Measurements from ENCODE around the gene DIS3L2. TPM values are rescaled to one million over a fixed set of nuclear protein-coding genes. Genes with fewer than 3 reads are reported as not detected.

Gene DIS3L2
- total and polyA plus RNA-seq, 2 experiments from 2014 or later, result 35.5 to 50.1 TPM

- no peak for TF ChIP-seq CTCF (IDR thresholded peaks at IDR 0.05; ENCODE audit: low read depth, low read length)
- H3K9me3 ChIP-seq (ENCODE audit: low read depth), result no peaks in the 10 kb centered on the region
- H3K27ac ChIP-seq, result no peak overlapping the region
- DNase-seq (ENCODE audit: low read depth in 1 of 2, low spot score in 1 of 2), result no peak
- H3K4me3 ChIP-seq, result no peak overlapping the region
- no peaks in the 10 kb centered on the region for H3K36me3 ChIP-seq
- peaks cover 24% of the 10 kb centered on the region for H3K4me1 ChIP-seq (ENCODE audit: low read depth)
- no peaks in the 10 kb centered on the region for H3K27me3 ChIP-seq
Measured at GRCh38 chr2:232018181-232018580, 56.7 kb downstream of the DIS3L2 start.

- Histone ChIP-seq H3K4me3 (no peak overlapping the region), H3K36me3 (peaks cover 10% of the 10 kb centered on the region), H3K4me1 (ENCODE audit: low read depth) (peaks cover 21% of the 10 kb centered on the region), H3K27ac (no peak overlapping the region), H3K9me3 (ENCODE audit: low read depth) (no peaks in the 10 kb centered on the region), H3K27me3 (no peaks in the 10 kb centered on the region)
- no peak for TF ChIP-seq CTCF (IDR thresholded peaks at IDR 0.05; ENCODE audit: low read depth, low read length)
- DNase-seq (ENCODE audit: low read depth in 1 of 2, low spot score in 1 of 2), result peak; percentile 8 to 19
Measured at GRCh38 chr2:232022718-232023117, 61.2 kb downstream of the DIS3L2 start.

GRCh38 chr2:232023426-232023825 lies 61.9 kb downstream of the DIS3L2 start:
- Histone ChIP-seq H3K9me3 (ENCODE audit: low read depth) (no peaks in the 10 kb centered on the region), H3K27me3 (no peaks in the 10 kb centered on the region), H3K27ac (no peak overlapping the region), H3K4me1 (ENCODE audit: low read depth) (peaks cover 21% of the 10 kb centered on the region), H3K4me3 (no peak overlapping the region), H3K36me3 (peaks cover 10% of the 10 kb centered on the region)
- DNase-seq (ENCODE audit: low read depth in 1 of 2, low spot score in 1 of 2), result no peak
- no peak for TF ChIP-seq CTCF (IDR thresholded peaks at IDR 0.05; ENCODE audit: low read depth, low read length)

- peaks cover 10% of the 10 kb centered on the region for H3K36me3 ChIP-seq
- H3K27ac ChIP-seq, result no peak overlapping the region
Measured at GRCh38 chr2:232024457-232024856, 62.9 kb downstream of the DIS3L2 start.

GRCh38 chr2:232026910-232027309 lies 65.4 kb downstream of the DIS3L2 start:
- H3K4me3 ChIP-seq, result no peak overlapping the region
- H3K4me1 ChIP-seq (ENCODE audit: low read depth), result peaks cover 15% of the 10 kb centered on the region
- no peak overlapping the region for H3K27ac ChIP-seq
- H3K36me3 ChIP-seq, result peaks cover 10% of the 10 kb centered on the region
- H3K27me3 ChIP-seq, result no peaks in the 10 kb centered on the region
- DNase-seq (ENCODE audit: low read depth in 1 of 2, low spot score in 1 of 2), result no peak
- no peak for TF ChIP-seq CTCF (IDR thresholded peaks at IDR 0.05; ENCODE audit: low read depth, low read length)
- no peaks in the 10 kb centered on the region for H3K9me3 ChIP-seq (ENCODE audit: low read depth)

More at GRCh38 chr2:232024457-232024856, 62.9 kb downstream of the DIS3L2 start:
- Histone ChIP-seq H3K4me3 (no peak overlapping the region), H3K9me3 (ENCODE audit: low read depth) (no peaks in the 10 kb centered on the region), H3K27me3 (no peaks in the 10 kb centered on the region), H3K4me1 (ENCODE audit: low read depth) (peaks cover 21% of the 10 kb centered on the region)
- no peak for TF ChIP-seq CTCF (IDR thresholded peaks at IDR 0.05; ENCODE audit: low read depth, low read length)
- DNase-seq (ENCODE audit: low read depth in 1 of 2, low spot score in 1 of 2), result no peak

- no peak overlapping the region for H3K27ac ChIP-seq
- H3K4me3 ChIP-seq, result no peak overlapping the region
- peaks cover 11% of the 10 kb centered on the region for H3K4me1 ChIP-seq (ENCODE audit: low read depth)
- no peak for TF ChIP-seq CTCF (IDR thresholded peaks at IDR 0.05; ENCODE audit: low read depth, low read length)
- no peak for DNase-seq (ENCODE audit: low read depth in 1 of 2, low spot score in 1 of 2)
- H3K9me3 ChIP-seq (ENCODE audit: low read depth), result no peaks in the 10 kb centered on the region
- H3K36me3 ChIP-seq, result peaks cover 10% of the 10 kb centered on the region
- no peaks in the 10 kb centered on the region for H3K27me3 ChIP-seq
Measured at GRCh38 chr2:232027530-232027929, 66.0 kb downstream of the DIS3L2 start.

Data from cardiac muscle cell (in vitro differentiated cells and primary cell).